IMR-90 (cell line): ENCODE results near the gene MBL2. TPM values are rescaled to one million over a fixed set of nuclear protein-coding genes. Genes with fewer than 3 reads are reported as not detected.

Experiments used
- ATAC-seq: fragments of 200-7000 bp; cut with Tn5 transposase; 2 replicates; pipeline ENCODE4 v1.9.1; 2020; ENCODE audit warnings: low read depth, mild to moderate bottlenecking, moderate library complexity
- BruUV-seq: library from RNA; stranded (reverse); fragments of 400-500 nt; replicated peaks from 2 replicates; lab custom pipeline; 2021; lab: Mats Ljungman, UMichigan
- CTCF ChIA-PET: fragments of 300-600 bp; formaldehyde crosslinking; extraction: SDS; loops from one replicate; lab custom pipeline; 2021; ENCODE audit warnings: antibody characterized with exemption; lab: Yijun Ruan, JAX
- POLR2A ChIA-PET: fragments of 300-600 bp; sonication (Branson Sonifier 250); formaldehyde crosslinking; loops from one replicate; lab custom pipeline; 2022; ENCODE audit warnings: antibody characterized with exemption; ENCODE audit not compliant: unreplicated experiment; lab: Charles Lee
- DNase-seq: peaks from one replicate; pipeline ENCODE4 v3.0.0; 2013
- H2AFZ ChIP-seq: replicated peaks from 2 replicates; pipeline ENCODE3; 2013; ENCODE audit warnings: low read length, mild to moderate bottlenecking; ENCODE audit not compliant: poor library complexity
- H2AK5ac ChIP-seq: 2 replicates; pipeline ENCODE4 v1.6.1; 2013; ENCODE audit warnings: low read depth, low read length, inconsistent platforms
- H2AK9ac ChIP-seq: replicated peaks from 2 replicates; pipeline ENCODE3; 2013; ENCODE audit warnings: mild to moderate bottlenecking, low read depth, low read length, moderate library complexity; ENCODE audit not compliant: poor library complexity
- H2BK120ac ChIP-seq: 2 replicates; pipeline ENCODE4 v1.6.1; 2013; ENCODE audit warnings: low read depth, low read length, inconsistent platforms
- H2BK15ac ChIP-seq: 3 replicates; pipeline ENCODE4 v1.6.1; 2013; ENCODE audit warnings: low read depth, low read length, inconsistent platforms
- H2BK20ac ChIP-seq: 2 replicates; pipeline ENCODE4 v1.6.1; 2013; ENCODE audit warnings: low read depth, mild to moderate bottlenecking, inconsistent platforms, low read length, moderate library complexity
- H2BK5ac ChIP-seq: 2 replicates; pipeline ENCODE4 v1.6.1; 2013; ENCODE audit warnings: mild to moderate bottlenecking, low read depth, low read length, inconsistent platforms; ENCODE audit not compliant: poor library complexity, severe bottlenecking
- H3K14ac ChIP-seq: replicated peaks from 2 replicates; pipeline ENCODE4 v1.6.1; 2013; ENCODE audit warnings: low read depth, low read length, inconsistent platforms
- H3K18ac ChIP-seq: 2 replicates; pipeline ENCODE4 v1.6.1; 2013; ENCODE audit warnings: low read depth, low read length, control low read depth
- H3K23ac ChIP-seq: 2 replicates; pipeline ENCODE4 v1.6.1; 2013; ENCODE audit warnings: low read depth, low read length, inconsistent platforms
- H3K27ac ChIP-seq: 2 replicates; pipeline ENCODE4 v1.5.1; 2013; ENCODE audit warnings: mild to moderate bottlenecking, control low read depth, low read length; ENCODE audit not compliant: insufficient read depth
- H3K27me3 ChIP-seq: 2 replicates; pipeline ENCODE4 v1.6.1; 2013; ENCODE audit warnings: low read length; ENCODE audit not compliant: control insufficient read depth, insufficient read depth
- H3K36me3 ChIP-seq: 2 replicates; pipeline ENCODE4 v1.6.1; 2013; ENCODE audit warnings: low read length, mixed read lengths; ENCODE audit not compliant: control insufficient read depth, insufficient read depth
- H3K4ac ChIP-seq: 2 replicates; pipeline ENCODE4 v1.6.1; 2013; ENCODE audit warnings: low read depth, low read length, inconsistent platforms
- H3K4me1 ChIP-seq: 2 replicates; pipeline ENCODE4 v1.6.1; 2013; ENCODE audit warnings: low read length, mixed read lengths; ENCODE audit not compliant: control insufficient read depth, insufficient read depth
- H3K4me2 ChIP-seq: 2 replicates; pipeline ENCODE4 v1.6.1; 2013; ENCODE audit warnings: low read depth, mild to moderate bottlenecking, control low read depth, low read length, moderate library complexity
- H3K4me3 ChIP-seq: 2 replicates; pipeline ENCODE4 v1.5.1; 2013; ENCODE audit warnings: low read depth, mild to moderate bottlenecking, control low read depth, low read length, moderate library complexity; ENCODE audit not compliant: insufficient read depth
- H3K56ac ChIP-seq: 2 replicates; pipeline ENCODE4 v1.6.1; 2013; ENCODE audit warnings: low read length, inconsistent platforms; ENCODE audit not compliant: insufficient read depth; ENCODE audit errors: extremely low read depth
- H3K79me1 ChIP-seq, 2 experiments: 2 replicates each; pipeline ENCODE4 v1.6.1; 2013; ENCODE audit warnings: low read length in 2 of 2, inconsistent platforms in 1 of 2, low read depth in 1 of 2
- H3K9ac ChIP-seq: 2 replicates; pipeline ENCODE4 v1.6.1; 2013; ENCODE audit warnings: low read depth, low read length, control low read depth
- H3K9me1 ChIP-seq: 2 replicates; pipeline ENCODE4 v1.6.1; 2013; ENCODE audit warnings: low read length, inconsistent platforms; ENCODE audit not compliant: insufficient read depth
- H3K9me3 ChIP-seq: 2 replicates; pipeline ENCODE4 v1.6.1; 2013; ENCODE audit warnings: low read length; ENCODE audit not compliant: control insufficient read depth, insufficient read depth
- H4K20me1 ChIP-seq: 2 replicates; pipeline ENCODE4 v1.6.1; 2013; ENCODE audit warnings: low read length, inconsistent platforms; ENCODE audit not compliant: insufficient read depth
- H4K5ac ChIP-seq: 2 replicates; pipeline ENCODE4 v1.6.1; 2013; ENCODE audit warnings: mild to moderate bottlenecking, low read depth, low read length, control low read depth
- H4K8ac ChIP-seq, 2 experiments: 2 replicates each; pipeline ENCODE4 v1.6.1; 2013; ENCODE audit warnings: low read depth in 2 of 2, low read length in 2 of 2, control low read depth in 1 of 2, inconsistent platforms in 1 of 2
- H4K91ac ChIP-seq: 2 replicates; pipeline ENCODE4 v1.6.1; 2013; ENCODE audit warnings: low read depth, low read length, inconsistent platforms; ENCODE audit not compliant: insufficient read depth
- BHLHE40 ChIP-seq: fragments of 150-350 bp; IDR thresholded peaks from 2 replicates; pipeline ENCODE4 v1.6.1; 2016; ENCODE audit warnings: mild to moderate bottlenecking, low read depth, low read length
- CEBPB ChIP-seq: IDR thresholded peaks from 2 replicates; pipeline ENCODE4 v1.6.1; 2012; ENCODE audit warnings: low read depth, low read length, improper control_type of control experiment
- CHD1 ChIP-seq: IDR thresholded peaks from 2 replicates; pipeline ENCODE4 v1.6.1; 2012; ENCODE audit warnings: low read depth, low read length, improper control_type of control experiment
- FOS ChIP-seq: fragments of 150-350 bp; IDR thresholded peaks from 2 replicates; pipeline ENCODE4 v1.6.1; 2016; ENCODE audit warnings: low read depth, low read length
- MAFK ChIP-seq: IDR thresholded peaks from 2 replicates; pipeline ENCODE4 v1.6.1; 2012; ENCODE audit warnings: low read depth, low read length, improper control_type of control experiment
- MAZ ChIP-seq: IDR thresholded peaks from 2 replicates; pipeline ENCODE4 v1.6.1; 2012; ENCODE audit warnings: low read depth, mild to moderate bottlenecking, low read length, improper control_type of control experiment, moderate library complexity, borderline replicate concordance
- MXI1 ChIP-seq: IDR thresholded peaks from 2 replicates; pipeline ENCODE4 v1.6.1; 2012; ENCODE audit warnings: low read depth, mild to moderate bottlenecking, low read length, moderate library complexity, borderline replicate concordance
- NFE2L2 ChIP-seq: fragments of 150-350 bp; IDR thresholded peaks from 2 replicates; pipeline ENCODE4 v1.6.1; 2016; ENCODE audit warnings: low read depth, mild to moderate bottlenecking, low read length
- POLR2A ChIP-seq: IDR thresholded peaks from 2 replicates; pipeline ENCODE4 v1.6.1; 2012; ENCODE audit warnings: mild to moderate bottlenecking, low read depth, low read length
- RAD21 ChIP-seq: IDR thresholded peaks from 2 replicates; pipeline ENCODE4 v1.6.1; 2012; ENCODE audit warnings: low read length, improper control_type of control experiment
- RCOR1 ChIP-seq: IDR thresholded peaks from 2 replicates; pipeline ENCODE4 v1.6.1; 2012; ENCODE audit warnings: mild to moderate bottlenecking, low read length, improper control_type of control experiment; ENCODE audit not compliant: insufficient replicate concordance
- RFX5 ChIP-seq: IDR thresholded peaks from 2 replicates; pipeline ENCODE4 v1.8.0; 2012; ENCODE audit warnings: low read depth, mild to moderate bottlenecking, low read length, moderate library complexity
- SMC3 ChIP-seq: fragments of 150-350 bp; IDR thresholded peaks from 2 replicates; pipeline ENCODE4 v1.6.1; 2016; ENCODE audit warnings: low read depth, mild to moderate bottlenecking, antibody characterized with exemption, low read length, moderate library complexity
- WGBS, 2 experiments: methylation state at CpG; one replicate each; pipeline versions ENCODE4 v1.1.5 to v1.1.7; 2013; ENCODE audit warnings: missing lambda C conversion rate in 2 of 2; ENCODE audit not compliant: insufficient read length in 1 of 2; ENCODE audit errors: extremely low coverage in 2 of 2; 5-methylcytosine and 5-hydroxymethylcytosine counted together
- dilution Hi-C: fragments of 300-500 bp; cut with HindIII; formaldehyde crosslinking; loops from one replicate; pipeline ENCODE4 v1.14.3; 2018; ENCODE audit warnings: low sequenced_read_pairs; ENCODE audit not compliant: unreplicated experiment
- in situ Hi-C: fragments of 300-500 bp; cut with MboI; formaldehyde crosslinking; loops from 3 replicates; pipeline ENCODE4 v1.14.3; 2019; ENCODE audit warnings: low sequenced_read_pairs, inconsistent platforms, mixed read lengths
- intact Hi-C: fragments of 100-400 bp; cut with micrococcal nuclease; formaldehyde crosslinking; loops from 2 replicates; pipeline ENCODE4 v1.10.0; 2022
- polyA plus RNA-seq, 3 experiments: library from polyadenylated mRNA; depleted of rRNA; stranded (reverse); fragments of >200 nt; gene quantifications; 2 replicates each; pipeline ENCODE4 v1.2.3, GENCODE V29; 2012; ENCODE audit warnings: low replicate concordance in 1 of 3
- total RNA-seq: library from RNA; depleted of rRNA; stranded (reverse); fragments of >200 nt; gene quantifications from 2 replicates; pipeline ENCODE4 v1.2.3, GENCODE V29; 2012
- TF ChIP-seq, protein P1 (sequence below): conservative IDR thresholded peaks from 2 replicates; pipeline ENCODE4 v1.5.1; 2012; ENCODE audit warnings: mild to moderate bottlenecking, low read depth, low read length, improper control_type of control experiment
- TF ChIP-seq, protein P2 (sequence below): fragments of 150-350 bp; IDR thresholded peaks from 2 replicates; pipeline ENCODE4 v1.6.1; 2017; ENCODE audit warnings: mild to moderate bottlenecking, antibody characterized with exemption, low read length, low read depth
- TF ChIP-seq, protein P3 (sequence below): fragments of 150-350 bp; IDR thresholded peaks from 2 replicates; pipeline ENCODE4 v1.6.1; 2016; ENCODE audit warnings: low read depth, mild to moderate bottlenecking, low read length, moderate library complexity, borderline replicate concordance

MBL2 gene
- total and polyA plus RNA-seq, 2 of the 4 experiments (the other 2 are of a cell fraction), result not detected

DNA sequence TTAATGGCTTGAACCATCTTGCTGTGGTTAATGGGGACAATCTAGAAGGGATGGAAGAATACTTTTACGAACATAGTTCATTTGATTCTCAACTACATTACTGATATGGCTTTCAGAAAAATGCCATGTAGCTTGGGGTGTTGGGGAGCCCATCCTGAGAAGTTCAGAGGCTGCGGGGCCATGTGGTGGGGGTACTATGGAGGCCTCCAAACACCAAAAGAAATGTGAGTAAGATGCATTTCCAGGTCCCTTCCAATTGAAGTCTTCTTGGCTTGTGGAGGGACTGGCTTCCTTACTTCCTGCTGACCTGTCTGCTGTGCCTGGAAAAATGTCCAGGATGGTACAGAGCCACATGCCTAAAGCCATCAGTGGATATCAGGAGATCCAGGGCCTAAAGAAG lies 1.6 kb upstream of the MBL2 start:
- ChIA-PET POLR2A (no interaction called here), CTCF (no interaction called here)
- Histone ChIP-seq H3K9me1 (no peaks in the 10 kb centered on the region), H3K4me1 (no peaks in the 10 kb centered on the region), H2BK20ac (no peak overlapping the region), H3K14ac (no peak overlapping the region), H2BK120ac (no peak overlapping the region), H3K4me3 (no peak overlapping the region), H2AK9ac (no peak overlapping the region), H2AFZ (no peak overlapping the region), H3K9me3 (no peaks in the 10 kb centered on the region), H3K36me3 (no peaks in the 10 kb centered on the region), H4K5ac (no peak overlapping the region), H3K27ac (no peak overlapping the region), H3K4me2 (no peak overlapping the region), H3K79me1 (no peaks in the 10 kb centered on the region), H3K56ac (no peak overlapping the region), H3K27me3 (peaks cover 20% of the 10 kb centered on the region), H4K91ac (no peak overlapping the region), H4K20me1 (no peaks in the 10 kb centered on the region), H3K4ac (no peak overlapping the region), H2AK5ac (no peak overlapping the region), H2BK15ac (no peak overlapping the region), H3K18ac (no peak overlapping the region), H2BK5ac (no peak overlapping the region), H3K23ac (no peak overlapping the region), H3K9ac (no peak overlapping the region), H4K8ac (no peak overlapping the region)
- no CpG with 5 or more reads among the region's 2 CpGs for WGBS, 2 experiments
- dilution Hi-C loops (no loop called here), in situ Hi-C loops (no loop called here), intact Hi-C loops (no loop called here)
- no peak for ATAC-seq
- no TSS peak for BruUV-seq
- TF ChIP-seq CEBPB (no peak), RFX5 (no peak), SMC3 (no peak), MXI1 (no peak), MAZ (no peak), MAFK (no peak), NFE2L2 (no peak), RCOR1 (no peak), POLR2A (no peak), RAD21 (no peak), FOS (no peak), CHD1 (no peak), BHLHE40 (no peak)
- TF ChIP-seq, protein P1, sequence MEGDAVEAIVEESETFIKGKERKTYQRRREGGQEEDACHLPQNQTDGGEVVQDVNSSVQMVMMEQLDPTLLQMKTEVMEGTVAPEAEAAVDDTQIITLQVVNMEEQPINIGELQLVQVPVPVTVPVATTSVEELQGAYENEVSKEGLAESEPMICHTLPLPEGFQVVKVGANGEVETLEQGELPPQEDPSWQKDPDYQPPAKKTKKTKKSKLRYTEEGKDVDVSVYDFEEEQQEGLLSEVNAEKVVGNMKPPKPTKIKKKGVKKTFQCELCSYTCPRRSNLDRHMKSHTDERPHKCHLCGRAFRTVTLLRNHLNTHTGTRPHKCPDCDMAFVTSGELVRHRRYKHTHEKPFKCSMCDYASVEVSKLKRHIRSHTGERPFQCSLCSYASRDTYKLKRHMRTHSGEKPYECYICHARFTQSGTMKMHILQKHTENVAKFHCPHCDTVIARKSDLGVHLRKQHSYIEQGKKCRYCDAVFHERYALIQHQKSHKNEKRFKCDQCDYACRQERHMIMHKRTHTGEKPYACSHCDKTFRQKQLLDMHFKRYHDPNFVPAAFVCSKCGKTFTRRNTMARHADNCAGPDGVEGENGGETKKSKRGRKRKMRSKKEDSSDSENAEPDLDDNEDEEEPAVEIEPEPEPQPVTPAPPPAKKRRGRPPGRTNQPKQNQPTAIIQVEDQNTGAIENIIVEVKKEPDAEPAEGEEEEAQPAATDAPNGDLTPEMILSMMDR, result no peak
- TF ChIP-seq, protein P2, sequence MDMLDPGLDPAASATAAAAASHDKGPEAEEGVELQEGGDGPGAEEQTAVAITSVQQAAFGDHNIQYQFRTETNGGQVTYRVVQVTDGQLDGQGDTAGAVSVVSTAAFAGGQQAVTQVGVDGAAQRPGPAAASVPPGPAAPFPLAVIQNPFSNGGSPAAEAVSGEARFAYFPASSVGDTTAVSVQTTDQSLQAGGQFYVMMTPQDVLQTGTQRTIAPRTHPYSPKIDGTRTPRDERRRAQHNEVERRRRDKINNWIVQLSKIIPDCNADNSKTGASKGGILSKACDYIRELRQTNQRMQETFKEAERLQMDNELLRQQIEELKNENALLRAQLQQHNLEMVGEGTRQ, result no peak
- TF ChIP-seq, protein P3, sequence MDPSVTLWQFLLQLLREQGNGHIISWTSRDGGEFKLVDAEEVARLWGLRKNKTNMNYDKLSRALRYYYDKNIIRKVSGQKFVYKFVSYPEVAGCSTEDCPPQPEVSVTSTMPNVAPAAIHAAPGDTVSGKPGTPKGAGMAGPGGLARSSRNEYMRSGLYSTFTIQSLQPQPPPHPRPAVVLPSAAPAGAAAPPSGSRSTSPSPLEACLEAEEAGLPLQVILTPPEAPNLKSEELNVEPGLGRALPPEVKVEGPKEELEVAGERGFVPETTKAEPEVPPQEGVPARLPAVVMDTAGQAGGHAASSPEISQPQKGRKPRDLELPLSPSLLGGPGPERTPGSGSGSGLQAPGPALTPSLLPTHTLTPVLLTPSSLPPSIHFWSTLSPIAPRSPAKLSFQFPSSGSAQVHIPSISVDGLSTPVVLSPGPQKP, result no peak
- DNase-seq, result no peak
